Stimulated activated CD4-positive, alpha-beta T cell treated with anti-CD3 and anti-CD28 coated beads, Interleukin-2, amount 100 ng/mL, for 48 hours (primary cell): Measurements from ENCODE around the gene TMEM238.

Experiments used
- DNase-seq, 2 donors: peaks; one replicate each; pipeline ENCODE4 v3.0.0-alpha.2; 2020

Gene TMEM238

DNA sequence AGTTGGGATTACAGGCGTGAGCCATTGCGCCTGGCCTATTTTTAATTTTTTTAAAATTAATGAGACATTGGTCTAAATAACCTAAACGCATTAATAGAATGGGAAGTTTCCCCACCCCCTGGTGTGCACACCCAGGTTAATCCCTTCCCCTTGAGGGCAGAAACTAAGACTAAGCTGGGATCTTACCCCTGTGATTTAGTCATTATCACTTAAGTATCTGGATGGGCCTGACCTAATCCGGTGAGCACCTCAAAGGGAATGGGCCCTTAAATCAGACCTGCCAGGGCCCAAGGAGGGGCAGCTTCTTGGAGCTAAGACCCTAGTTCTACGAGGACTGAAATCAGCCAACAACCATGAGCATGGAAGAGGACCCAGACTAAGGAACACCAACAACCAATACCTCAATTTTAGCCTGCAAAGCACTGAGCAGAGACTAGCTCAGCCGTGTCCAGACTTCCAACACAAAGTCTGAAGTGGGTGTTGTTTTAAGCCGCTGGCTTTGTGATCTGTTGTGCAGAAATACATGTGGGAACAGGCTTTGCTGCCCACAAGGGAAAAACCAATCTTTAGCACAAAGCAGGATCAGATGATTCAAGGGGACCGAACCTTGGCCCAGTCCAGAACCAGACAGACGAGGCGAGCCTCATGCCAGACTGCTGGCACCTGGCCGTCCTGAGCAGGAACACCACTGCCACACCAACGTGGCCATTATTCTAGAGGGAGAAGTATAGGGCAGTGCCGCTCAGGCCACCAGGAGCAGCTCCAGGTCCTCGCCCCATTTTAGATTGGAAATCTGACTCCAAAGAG, 16.4 kb upstream of the TMEM238 start:
- DNase-seq, result no peak

DNA sequence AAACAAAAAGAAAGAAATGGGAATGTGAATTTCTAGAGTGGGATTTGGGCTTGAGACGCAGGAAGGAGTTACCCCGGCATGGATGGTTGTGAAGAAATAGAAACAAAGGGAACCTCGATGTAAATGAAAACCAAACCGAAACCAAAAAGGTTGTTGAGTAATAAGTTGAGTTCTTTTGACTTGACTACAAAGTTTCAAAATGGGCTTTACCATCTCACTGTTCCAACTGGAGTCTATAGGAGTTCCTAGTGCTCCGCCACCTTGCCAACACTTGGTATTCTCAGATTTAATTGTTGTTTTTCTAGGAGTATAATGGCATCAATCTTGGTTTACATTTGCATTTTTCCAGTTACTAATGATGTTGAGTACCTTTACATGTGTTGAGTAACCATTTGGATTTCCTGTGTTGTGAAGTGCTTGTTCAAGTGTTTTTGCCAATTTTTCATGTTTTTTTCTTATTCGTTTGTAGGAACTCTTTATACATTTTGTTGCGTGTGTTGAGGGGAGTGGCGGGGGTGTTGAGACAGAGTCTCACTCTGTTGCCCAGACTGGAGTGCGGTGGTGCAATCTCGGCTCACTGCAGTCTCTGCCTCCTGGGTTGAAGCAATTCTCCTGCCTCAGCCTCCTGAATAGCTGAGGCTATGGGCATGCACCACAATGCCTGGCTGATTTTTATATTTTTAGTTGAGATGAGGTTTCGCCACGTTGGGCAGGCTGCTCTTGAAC, 14.3 kb upstream of the TMEM238 start:
- no peak for DNase-seq

DNA sequence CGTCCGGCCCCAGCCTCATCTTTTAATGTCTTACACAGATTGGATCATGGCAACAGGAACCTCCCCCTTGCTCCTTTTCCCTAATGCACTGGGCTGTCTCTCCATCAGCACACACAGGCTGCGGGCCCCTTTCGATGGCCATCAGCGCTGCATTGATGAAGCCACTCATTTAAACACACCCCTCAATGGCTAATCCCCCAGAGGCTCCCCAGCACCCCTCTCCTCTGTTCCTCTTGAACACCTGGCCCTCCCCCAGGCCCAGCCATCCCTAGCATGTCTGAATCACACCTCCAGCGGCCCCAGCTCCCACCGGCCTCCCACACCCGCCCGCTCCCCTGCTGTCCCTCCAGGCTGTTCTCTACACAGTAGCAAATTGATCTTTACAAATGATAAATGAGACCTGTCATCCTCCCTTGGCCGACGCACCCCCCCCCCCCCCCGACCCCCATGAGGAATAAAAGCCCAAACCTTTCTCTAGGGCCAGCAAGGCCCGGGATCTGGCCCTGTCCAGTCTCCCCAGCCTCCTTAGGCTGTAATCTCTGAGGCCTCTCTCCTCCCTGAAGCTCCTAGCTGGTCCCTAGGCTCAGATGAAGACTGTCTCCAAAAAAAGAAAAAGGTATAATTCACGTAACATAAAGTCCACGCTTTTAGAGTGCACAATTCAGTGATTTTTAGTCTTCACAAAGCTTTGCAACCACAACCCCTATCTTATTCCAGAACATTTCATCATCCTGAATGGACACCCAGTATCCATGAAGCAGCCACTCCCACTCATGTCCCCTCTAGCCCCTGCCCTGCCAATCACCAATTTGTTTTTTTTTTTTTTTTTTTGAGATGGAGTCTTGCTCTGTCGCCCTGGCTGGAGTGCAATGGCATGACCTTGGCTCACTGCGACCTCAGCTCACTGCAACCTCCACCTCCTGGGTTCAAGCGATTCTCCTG, 9.0 kb upstream of the TMEM238 start:
- no peak for DNase-seq

DNA sequence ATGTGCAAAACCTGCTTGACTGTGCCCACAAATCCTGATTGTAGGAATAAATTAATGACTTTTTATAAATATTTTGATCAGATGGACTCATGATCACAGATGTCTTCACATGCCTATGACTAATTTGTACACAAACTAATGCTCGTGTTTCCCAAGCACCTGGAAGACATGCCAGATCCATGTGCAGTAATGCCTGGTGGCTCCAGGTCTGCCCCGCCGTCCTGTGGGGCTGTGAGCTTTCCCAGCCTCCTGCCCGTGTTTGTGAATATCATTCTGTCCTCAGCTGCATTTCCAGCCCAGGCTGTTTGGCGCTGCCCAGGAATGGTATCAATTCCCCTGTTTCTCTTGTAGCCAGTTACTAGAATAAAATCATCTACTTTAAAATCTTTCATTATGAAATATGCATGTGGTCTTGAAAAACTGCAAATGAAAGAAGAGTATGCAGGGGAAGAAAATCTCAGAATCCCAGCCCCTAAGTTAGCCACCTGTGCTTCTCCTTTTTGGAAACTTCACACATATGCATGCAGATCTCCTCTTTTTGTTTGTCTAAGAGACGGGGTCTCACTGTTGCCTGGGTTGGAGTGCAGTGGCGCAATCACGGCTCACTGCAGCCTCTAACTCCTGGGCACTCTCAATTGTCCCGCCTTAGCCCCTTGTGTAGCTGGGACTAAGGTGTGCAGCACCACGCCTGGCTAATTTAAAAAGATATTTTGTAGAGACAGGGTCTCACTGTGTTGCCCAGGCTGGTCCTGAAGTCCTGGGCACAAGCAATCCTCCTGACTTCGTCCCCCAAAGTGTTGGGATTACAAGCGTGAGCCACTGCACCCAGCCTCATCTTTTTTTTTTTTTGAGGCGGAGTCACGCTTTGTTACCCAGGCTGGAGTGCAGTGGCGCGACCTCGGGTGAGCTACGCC, 7.9 kb upstream of the TMEM238 start:
- DNase-seq, result no peak

DNA sequence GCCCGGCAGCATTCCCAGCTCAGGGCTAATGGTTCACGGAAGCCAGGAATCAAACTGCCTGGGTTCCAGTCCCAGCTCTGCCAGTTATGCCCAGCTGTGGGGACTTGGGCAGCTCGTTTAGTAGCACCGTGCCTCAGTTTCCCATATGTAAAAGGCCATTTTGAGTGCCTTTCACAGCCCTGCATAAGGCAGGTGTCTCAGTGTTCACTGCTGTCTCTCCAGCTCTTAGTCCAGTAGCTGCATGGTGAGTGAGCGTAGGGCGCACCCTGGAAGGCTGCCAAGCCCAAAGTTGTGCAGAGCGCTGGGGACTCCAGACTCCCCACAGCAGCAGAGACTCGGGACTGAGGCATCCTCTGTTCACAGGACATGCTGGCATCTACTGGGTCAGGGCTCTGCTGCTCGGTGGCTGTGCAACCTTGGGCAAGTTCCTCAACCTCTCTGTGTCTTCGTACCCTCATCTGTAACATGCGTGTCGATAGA, 7.1 kb upstream of the TMEM238 start:
- no peak for DNase-seq

DNA sequence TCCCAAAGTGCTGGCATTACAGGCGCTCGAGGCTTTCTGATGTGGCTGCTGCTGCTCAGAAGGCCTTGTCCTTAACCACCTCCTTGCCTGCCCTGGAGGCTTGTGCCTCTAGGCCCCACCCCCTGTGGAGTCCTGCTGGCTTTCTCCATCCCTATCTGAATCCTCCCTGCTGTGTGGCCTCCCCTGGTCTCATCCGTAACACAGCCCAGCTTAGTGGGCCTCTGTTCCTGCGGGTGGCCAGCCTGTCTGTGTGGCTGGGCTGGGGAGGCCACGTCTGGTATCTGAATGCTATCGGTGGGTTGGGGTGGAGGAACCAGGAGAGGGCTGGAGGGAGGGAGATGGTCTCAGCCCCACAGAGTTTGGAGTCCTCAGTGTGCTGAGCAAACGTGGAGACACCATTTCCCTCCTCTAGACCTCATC, 6.4 kb upstream of the TMEM238 start:
- no peak for DNase-seq

DNA sequence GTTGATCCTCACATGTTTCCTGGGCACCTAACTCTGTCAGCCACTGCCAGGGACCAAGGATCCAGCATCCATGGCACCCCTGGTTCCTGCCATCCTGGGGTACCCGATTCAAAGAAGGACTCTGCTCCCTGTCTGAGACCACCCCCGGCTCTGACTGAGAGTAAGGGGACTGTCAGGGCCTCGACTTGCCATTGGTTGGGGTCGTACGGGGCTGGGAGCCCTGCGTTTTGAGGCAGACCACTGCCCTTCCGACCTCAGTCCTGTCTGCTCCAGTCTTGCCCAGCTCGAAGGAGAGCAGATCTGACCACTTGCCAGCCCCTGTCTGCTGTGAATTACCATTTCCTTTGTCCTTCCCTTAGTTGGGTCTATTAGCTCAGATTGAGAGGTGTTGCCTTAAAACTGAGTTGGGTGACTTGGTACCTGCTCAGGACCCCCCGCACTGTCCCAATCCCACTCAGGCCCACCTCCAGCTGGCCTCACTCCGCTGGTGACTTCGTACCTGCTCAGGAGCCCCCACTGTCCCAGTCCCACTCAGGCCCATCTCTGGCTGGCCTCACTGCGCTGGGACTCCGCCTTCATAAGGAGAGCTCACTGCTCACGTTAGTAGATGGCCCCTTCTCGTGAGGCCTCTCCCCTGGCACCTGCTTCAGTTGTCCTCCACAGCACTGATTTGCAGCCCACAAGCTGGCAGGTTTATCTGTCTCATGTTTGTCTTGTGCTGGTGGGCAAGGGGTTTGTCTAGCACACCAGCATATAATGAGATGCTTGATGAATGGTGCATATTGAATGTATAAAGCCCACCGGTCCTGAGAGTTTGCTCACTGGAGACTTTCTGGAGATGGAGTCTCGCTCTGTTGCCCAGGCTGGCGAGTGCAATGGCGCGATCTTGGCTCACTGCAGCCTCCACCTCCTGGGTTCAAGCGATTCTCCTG, 5.6 kb upstream of the TMEM238 start:
- DNase-seq, result no peak

DNA sequence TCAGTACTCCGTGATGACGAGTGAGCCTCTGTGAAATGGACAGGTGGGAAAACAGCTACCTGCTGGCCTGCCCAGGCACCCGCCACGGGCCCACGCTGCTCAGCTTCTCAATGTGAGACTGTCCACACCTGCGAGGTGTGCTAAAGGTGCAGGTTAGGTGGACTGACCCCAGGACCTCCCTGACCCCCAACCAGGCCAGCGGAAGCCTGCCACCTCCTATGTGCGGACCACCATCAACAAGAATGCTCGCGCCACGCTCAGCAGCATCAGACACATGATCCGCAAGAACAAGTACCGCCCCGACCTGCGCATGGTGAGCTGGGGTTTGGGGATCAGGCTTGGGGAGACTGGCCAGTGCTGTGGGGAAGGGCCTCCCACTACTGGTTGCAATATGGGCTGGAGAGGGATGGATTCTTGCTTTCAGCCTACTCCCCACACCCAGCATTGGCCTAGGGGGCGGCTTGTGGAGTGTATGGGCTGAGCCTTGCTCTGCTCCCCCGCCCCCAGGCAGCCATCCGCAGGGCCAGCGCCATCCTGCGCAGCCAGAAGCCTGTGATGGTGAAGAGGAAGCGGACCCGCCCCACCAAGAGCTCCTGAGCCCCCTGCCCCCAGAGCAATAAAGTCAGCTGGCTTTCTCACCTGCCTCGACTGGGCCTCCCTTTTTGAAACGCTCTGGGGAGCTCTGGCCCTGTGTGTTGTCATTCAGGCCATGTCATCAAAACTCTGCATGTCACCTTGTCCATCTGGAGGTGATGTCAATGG, 3.8 kb upstream of the TMEM238 start:
- no peak for DNase-seq

DNA sequence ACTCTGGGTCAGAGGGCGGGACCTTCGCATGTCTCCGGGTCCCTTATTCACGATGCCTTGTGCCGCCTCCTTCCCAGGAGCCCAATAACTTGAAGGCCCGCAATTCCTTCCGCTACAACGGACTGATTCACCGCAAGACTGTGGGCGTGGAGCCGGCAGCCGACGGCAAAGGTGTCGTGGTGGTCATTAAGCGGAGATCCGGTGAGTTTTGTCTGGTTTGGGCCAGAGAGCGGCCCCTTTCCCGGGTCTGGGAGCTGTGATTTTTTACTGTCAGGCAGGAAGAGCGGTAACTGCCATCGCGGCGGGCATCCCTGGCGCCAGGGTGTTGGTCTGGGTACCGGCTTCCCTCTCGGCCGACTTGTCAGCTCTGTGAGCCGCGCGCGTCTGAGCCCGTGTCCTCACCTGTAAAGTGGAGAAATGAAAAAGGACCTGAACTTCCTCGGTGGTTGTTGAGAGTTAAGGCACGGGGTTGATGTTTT, 2.4 kb upstream of the TMEM238 start:
- DNase-seq, result no peak

DNA sequence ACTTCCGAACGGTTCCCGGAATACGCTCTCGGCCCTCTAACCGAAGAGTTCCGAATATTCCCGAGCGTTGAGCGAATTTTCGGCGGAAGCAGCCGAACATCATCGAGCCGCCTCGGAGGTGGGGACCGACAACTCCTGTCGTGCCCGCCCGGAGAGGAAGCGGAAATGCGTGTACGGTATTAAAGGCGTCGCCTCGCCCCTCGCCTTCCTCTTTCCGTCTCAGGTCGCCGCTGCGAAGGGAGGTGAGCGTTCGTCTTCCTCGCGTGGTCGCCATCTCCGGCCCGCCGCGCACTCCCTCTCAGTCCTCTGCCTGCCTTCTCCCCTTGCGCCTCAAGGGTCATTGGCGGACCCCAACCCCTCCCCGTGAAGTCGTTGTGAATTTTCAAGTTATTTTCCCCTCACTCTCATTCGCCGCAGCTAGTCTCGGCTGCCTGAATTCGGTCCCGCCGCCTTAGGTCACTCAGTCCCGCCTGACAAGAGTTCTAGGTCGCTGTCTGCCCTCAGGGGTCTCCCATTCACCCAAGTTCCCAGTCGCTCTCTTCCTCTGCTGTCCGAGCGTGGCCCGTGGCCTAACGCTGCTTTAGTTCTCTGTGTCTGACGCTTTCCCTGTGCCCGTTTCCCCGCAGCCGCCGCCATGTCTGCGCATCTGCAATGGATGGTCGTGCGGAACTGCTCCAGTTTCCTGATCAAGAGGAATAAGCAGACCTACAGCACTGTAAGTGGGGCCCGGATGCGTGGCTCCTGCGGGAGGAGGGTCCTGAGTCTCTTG, 1.8 kb upstream of the TMEM238 start, which contains the start of gene RPL28:
RPL28 (plus strand) TSS at position 209 of the 769 bp plus-strand sequence; CDS start at position 635, 426 bp downstream.
- DNase-seq, result peak; percentile 97 to 98

DNA sequence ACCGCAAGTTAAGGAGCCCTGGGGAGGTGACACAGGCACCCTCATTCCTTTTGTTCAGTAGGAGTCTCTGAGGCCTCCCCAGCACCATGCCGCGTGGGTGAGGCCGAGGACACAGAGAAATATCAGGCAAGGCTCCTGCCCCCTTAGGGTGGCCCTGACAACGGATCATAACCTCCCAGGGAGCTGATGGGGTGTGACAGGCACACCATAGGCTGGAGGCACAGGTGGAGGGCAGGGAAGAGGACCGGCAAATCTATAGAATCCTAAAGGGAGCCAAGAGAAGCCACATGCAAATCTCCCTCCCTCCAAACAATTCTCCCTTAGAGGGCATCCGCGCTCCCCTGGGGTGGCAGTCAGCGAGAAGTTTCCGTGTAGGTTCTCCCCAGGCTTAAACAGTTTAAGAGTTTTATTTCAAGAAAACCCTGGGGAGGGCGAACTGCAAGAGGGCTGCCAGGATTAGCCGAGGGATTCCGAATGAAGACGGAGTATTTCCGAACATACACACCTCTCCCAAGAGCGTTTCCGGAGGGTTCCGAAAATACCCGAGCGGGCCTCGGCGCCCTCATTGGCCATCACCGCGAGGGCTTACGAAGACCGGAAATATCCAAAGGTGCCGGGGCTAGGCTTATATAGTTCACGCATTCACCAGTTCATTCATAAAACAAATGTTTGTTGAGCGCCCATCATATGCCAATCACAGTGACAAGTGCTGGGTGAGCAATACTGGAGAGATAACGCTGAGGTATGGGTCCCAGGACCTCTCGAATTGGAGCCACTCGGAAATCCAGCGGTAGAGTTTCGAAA, 1.0 kb upstream of the TMEM238 start:
- peak; percentile 94 to 95 for DNase-seq

DNA sequence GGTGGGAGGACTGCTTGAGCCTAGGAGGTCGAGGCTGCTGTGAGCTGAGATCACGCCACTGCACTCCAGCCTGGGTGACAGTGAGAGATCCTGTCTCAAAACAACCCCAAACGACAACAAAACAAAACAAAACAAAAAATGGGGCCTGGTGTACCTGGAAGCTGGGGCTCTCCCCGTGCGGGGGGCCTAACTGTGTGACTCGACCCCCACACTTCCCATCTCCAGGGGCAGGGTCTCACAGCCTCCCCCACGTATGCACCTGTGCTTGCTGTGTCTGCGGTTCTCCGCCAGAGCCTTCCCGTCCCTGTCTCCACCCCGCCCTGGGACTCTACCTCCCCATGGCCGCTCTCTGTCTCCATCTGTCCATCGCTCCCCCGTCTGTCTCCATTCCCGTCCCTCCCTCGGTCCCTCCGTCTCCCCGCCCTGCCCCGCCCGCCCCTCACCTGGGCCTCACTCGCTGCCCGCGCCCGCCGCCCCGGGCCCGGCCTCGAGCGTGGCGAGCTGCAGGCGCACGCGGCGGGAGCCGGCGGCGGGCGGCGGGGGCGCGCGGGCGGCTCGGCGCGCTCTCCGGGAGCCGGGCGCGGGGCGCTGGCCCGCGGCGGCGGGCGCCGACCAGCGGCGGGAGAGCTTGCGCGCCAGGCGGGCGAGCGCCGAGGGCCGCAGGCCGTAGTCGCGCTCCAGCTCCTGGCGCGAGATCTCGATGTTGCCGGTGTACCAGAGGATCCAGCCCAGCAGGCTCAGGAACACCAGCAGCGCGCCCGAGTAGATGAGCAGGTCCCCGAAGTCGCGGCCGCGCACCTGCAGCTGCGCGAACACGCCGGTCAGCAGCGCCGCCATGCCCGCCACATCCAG, 587 bp downstream of the TMEM238 start:
- peak; percentile 36 to 41 for DNase-seq

DNA sequence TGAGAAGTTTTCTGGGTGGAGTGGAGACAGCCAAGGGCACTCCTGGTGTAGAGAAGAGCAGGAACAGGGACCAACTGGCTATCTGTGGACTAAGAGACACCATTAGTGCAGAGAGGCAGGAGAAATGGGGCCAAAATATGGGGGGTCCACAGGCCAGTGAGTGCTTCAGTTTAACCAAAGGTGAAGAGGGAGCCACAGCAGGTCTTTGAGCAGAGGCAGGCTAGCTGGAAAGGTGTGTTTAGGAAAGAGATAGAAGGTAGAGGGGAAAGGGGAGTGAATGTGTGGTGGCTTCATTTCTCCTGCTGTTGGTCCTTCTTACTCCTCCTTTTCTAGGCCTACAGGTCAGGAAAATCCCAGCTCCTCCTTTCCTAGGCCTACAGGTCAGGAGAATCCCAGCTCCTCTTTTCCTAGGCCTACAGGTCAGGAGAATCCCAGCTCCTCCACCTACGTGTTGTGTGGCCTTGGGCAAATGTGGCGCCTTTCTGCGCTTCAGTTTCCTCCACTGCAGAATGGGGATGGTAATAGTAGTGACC, 1.5 kb downstream of the TMEM238 start:
- no peak for DNase-seq

DNA sequence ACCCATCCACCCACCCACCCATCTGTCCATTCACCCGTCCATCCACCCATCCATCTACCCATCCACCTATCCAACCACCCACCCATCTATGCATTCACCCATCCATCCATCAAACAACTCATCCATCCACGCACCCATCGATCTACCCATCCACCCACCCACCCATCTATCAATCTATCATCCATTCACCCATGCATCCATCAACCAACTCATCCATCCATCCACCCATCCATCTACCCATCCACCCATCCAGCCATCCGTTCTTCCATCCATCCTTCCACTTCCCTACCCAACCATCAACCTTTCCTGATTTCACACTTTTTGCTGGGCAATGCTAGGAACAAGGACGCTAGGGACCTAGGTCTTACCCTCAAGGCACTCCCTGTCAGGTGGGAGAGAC, 2.1 kb downstream of the TMEM238 start:
- DNase-seq, result no peak

DNA sequence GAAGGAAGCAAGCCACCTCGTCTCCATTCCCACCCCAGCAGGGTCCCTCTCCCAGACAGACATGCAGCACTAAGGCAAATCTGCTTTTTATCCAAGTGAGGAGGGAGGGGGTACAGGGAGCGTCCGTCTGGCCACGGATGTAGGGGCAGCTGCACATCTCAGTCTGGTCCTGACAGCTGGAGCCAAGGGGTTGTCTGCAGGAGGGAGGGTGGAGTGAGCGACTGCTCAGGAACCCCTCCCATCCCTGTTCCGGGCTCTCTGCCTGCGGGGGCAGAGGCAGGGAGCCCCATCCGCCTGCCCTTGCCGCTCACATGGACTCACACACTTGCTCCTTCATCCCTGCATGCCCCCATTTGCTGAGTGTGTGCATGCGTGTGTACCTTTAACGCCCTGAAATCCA, 4.9 kb downstream of the TMEM238 start:
- DNase-seq, result no peak

DNA sequence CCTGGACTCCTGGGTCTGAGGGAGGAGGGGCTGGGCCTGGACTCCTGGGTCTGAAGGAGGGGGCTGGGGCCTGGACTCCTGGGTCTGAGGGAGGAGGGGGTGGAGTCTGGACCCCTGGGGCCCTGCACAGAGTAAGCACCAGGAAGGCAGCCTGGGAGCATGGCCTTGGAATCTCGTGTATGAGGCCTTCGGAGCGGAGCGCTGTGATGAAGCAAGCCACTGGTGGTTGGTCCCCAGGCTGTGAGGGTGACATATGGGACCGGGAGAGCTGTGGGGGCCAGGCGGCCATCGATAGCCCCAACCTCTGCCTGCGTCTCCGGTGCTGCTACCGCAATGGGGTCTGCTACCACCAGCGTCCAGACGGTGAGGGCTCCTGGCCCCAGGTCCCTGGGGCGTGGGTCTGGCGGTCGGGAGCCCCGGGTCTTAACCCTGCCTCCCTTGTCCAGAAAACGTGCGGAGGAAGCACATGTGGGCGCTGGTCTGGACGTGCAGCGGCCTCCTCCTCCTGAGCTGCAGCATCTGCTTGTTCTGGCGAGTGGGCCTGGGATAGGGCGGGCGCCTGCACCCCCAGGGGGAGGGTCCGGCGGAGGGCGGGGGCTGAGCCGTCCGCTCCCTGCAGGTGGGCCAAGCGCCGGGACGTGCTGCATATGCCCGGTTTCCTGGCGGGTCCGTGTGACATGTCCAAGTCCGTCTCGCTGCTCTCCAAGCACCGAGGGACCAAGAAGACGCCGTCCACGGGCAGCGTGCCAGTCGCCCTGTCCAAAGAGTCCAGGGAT, 6.5 kb downstream of the TMEM238 start:
- no peak for DNase-seq
